ENCODE data around the gene OR1J2. TPM values are rescaled to one million over a fixed set of nuclear protein-coding genes. Genes with fewer than 3 reads are reported as not detected.
"Not testable (repeated sequence)": the region's sequence is repeated elsewhere in the genome, so short reads cannot be mapped to it uniquely, and the experiment has no call there.

OR1J2 gene
- total RNA-seq, 1 experiment from 2014 or later = not detected

GRCh38 chr9:122536134-122536533 lies 25.5 kb downstream of the OR1J2 start:
- Histone ChIP-seq H3K36me3 (ENCODE audit: insufficient read depth, low read length, poor library complexity, severe bottlenecking) (no peaks in the 10 kb centered on the region), H3K9me3 (ENCODE audit: low read depth, low read length, poor library complexity, severe bottlenecking) (no peaks in the 10 kb centered on the region), H3K4me3 (ENCODE audit: low read depth, low read length, poor library complexity, severe bottlenecking) (no peak overlapping the region), H3K4me1 (ENCODE audit: insufficient read depth, low read length, poor library complexity, severe bottlenecking) (no peaks in the 10 kb centered on the region), H3K27me3 (replicated peaks; ENCODE audit: insufficient read depth, low read depth, low read length, poor library complexity) (peaks cover 5% of the 10 kb centered on the region), H3K27ac (ENCODE audit: low read depth, low read length, poor library complexity, severe bottlenecking) (no peak overlapping the region)
- CTCF ChIA-PET = no interaction called here
- intact Hi-C loops (cut with micrococcal nuclease; ENCODE audit: unreplicated experiment) = no loop called here
- no TSS peak for BruUV-seq (replicated peaks)
- TF ChIP-seq EZH2 (IDR thresholded peaks at IDR 0.05; ENCODE audit: borderline replicate concordance, low read depth, low read length, poor library complexity, severe bottlenecking) (no peak), CTCF (conservative IDR thresholded peaks at IDR 0.05; ENCODE audit: low read depth, low read length) (no peak)
- POLR2A ChIA-PET (ENCODE audit: low non-redundant PET) = no interaction called here
- DNase-seq (ENCODE audit: low spot score) = no peak

- CTCF ChIA-PET; H3K4me1 ChIP-seq (ENCODE audit: insufficient read depth, low read length, poor library complexity, severe bottlenecking); H3K9me3 ChIP-seq (ENCODE audit: low read depth, low read length, poor library complexity, severe bottlenecking); H3K27me3 ChIP-seq (replicated peaks; ENCODE audit: insufficient read depth, low read depth, low read length, poor library complexity); H3K4me3 ChIP-seq (ENCODE audit: low read depth, low read length, poor library complexity, severe bottlenecking); H3K27ac ChIP-seq (ENCODE audit: low read depth, low read length, poor library complexity, severe bottlenecking); DNase-seq (ENCODE audit: low spot score); intact Hi-C loops (cut with micrococcal nuclease; ENCODE audit: unreplicated experiment); POLR2A ChIA-PET (ENCODE audit: low non-redundant PET); BruUV-seq (replicated peaks); H3K36me3 ChIP-seq (ENCODE audit: insufficient read depth, low read length, poor library complexity, severe bottlenecking): not testable (repeated sequence)
Observed at GRCh38 chr9:122537066-122537465, 26.5 kb downstream of the OR1J2 start.

GRCh38 chr9:122538757-122539156 lies 28.2 kb downstream of the OR1J2 start:
- TF ChIP-seq EZH2 (IDR thresholded peaks at IDR 0.05; ENCODE audit: borderline replicate concordance, low read depth, low read length, poor library complexity, severe bottlenecking) (no peak), CTCF (conservative IDR thresholded peaks at IDR 0.05; ENCODE audit: low read depth, low read length) (no peak)
- Histone ChIP-seq H3K27me3 (replicated peaks; ENCODE audit: insufficient read depth, low read depth, low read length, poor library complexity) (peaks cover 10% of the 10 kb centered on the region), H3K9me3 (ENCODE audit: low read depth, low read length, poor library complexity, severe bottlenecking) (no peaks in the 10 kb centered on the region), H3K4me1 (ENCODE audit: insufficient read depth, low read length, poor library complexity, severe bottlenecking) (no peaks in the 10 kb centered on the region), H3K27ac (ENCODE audit: low read depth, low read length, poor library complexity, severe bottlenecking) (no peak overlapping the region), H3K4me3 (ENCODE audit: low read depth, low read length, poor library complexity, severe bottlenecking) (no peak overlapping the region), H3K36me3 (ENCODE audit: insufficient read depth, low read length, poor library complexity, severe bottlenecking) (no peaks in the 10 kb centered on the region)
- DNase-seq (ENCODE audit: low spot score) = no peak
- intact Hi-C loops (cut with micrococcal nuclease; ENCODE audit: unreplicated experiment) = no loop called here
- ChIA-PET POLR2A (ENCODE audit: low non-redundant PET) (no interaction called here), CTCF (no interaction called here)
- no TSS peak for BruUV-seq (replicated peaks)

GRCh38 chr9:122546196-122546595 lies 35.6 kb downstream of the OR1J2 start:
- Histone ChIP-seq H3K27ac (ENCODE audit: low read depth, low read length, poor library complexity, severe bottlenecking) (no peak overlapping the region), H3K9me3 (ENCODE audit: low read depth, low read length, poor library complexity, severe bottlenecking) (no peaks in the 10 kb centered on the region), H3K36me3 (ENCODE audit: insufficient read depth, low read length, poor library complexity, severe bottlenecking) (no peaks in the 10 kb centered on the region), H3K27me3 (replicated peaks; ENCODE audit: insufficient read depth, low read depth, low read length, poor library complexity) (peaks cover 45% of the 10 kb centered on the region), H3K4me3 (ENCODE audit: low read depth, low read length, poor library complexity, severe bottlenecking) (no peak overlapping the region), H3K4me1 (ENCODE audit: insufficient read depth, low read length, poor library complexity, severe bottlenecking) (no peaks in the 10 kb centered on the region)
- ChIA-PET CTCF (no interaction called here), POLR2A (ENCODE audit: low non-redundant PET) (no interaction called here)
- BruUV-seq (replicated peaks) = no TSS peak
- TF ChIP-seq CTCF (conservative IDR thresholded peaks at IDR 0.05; ENCODE audit: low read depth, low read length) (no peak), EZH2 (IDR thresholded peaks at IDR 0.05; ENCODE audit: borderline replicate concordance, low read depth, low read length, poor library complexity, severe bottlenecking) (no peak)
- no peak for DNase-seq (ENCODE audit: low spot score)
- intact Hi-C loops (cut with micrococcal nuclease; ENCODE audit: unreplicated experiment) = no loop called here
